Smooth muscle cell (in vitro differentiated cells): Measurements from ENCODE around the gene PRSS21. TPM values are rescaled to one million over a fixed set of nuclear protein-coding genes. Genes with fewer than 3 reads are reported as not detected.

Experiments
- DNase-seq: peaks from one replicate; lab custom pipeline; 2025; ENCODE audit not compliant: unreplicated experiment; lab: John Stamatoyannopoulos, UW
- H2AFZ ChIP-seq: fragments of 200-600 bp; sonication (generic); 2 replicates; pipeline ENCODE4 v1.6.0; 2016; ENCODE audit warnings: antibody characterized with exemption, low read depth, mild to moderate bottlenecking
- H3F3A ChIP-seq: fragments of 200-600 bp; sonication (generic); 2 replicates; pipeline ENCODE4 v1.6.0; 2017; ENCODE audit warnings: antibody characterized with exemption, low read depth
- H3K27ac ChIP-seq: fragments of 200-600 bp; sonication (generic); 2 replicates; pipeline ENCODE4 v1.5.1; 2016; ENCODE audit warnings: low read depth, mild to moderate bottlenecking
- H3K27me3 ChIP-seq: fragments of 200-600 bp; sonication (generic); 2 replicates; pipeline ENCODE4 v1.6.1; 2016; ENCODE audit warnings: low read depth, mild to moderate bottlenecking
- H3K36me3 ChIP-seq: fragments of 200-600 bp; sonication (generic); 2 replicates; pipeline ENCODE4 v1.5.1; 2016; ENCODE audit warnings: low read depth
- H3K4me1 ChIP-seq: fragments of 200-600 bp; sonication (generic); 2 replicates; pipeline ENCODE4 v1.5.1; 2016; ENCODE audit warnings: low read depth
- H3K4me2 ChIP-seq: fragments of 200-600 bp; sonication (generic); 2 replicates; pipeline ENCODE4 v1.6.0; 2016; ENCODE audit warnings: mild to moderate bottlenecking
- H3K4me3 ChIP-seq: fragments of 200-600 bp; sonication (generic); 2 replicates; pipeline ENCODE4 v1.5.1; 2016; ENCODE audit warnings: mild to moderate bottlenecking
- H3K79me2 ChIP-seq: fragments of 200-600 bp; sonication (generic); 2 replicates; pipeline ENCODE4 v1.6.0; 2016; ENCODE audit warnings: low read depth, mild to moderate bottlenecking
- H3K9ac ChIP-seq: fragments of 200-600 bp; sonication (generic); 2 replicates; pipeline ENCODE4 v1.6.0; 2016; ENCODE audit warnings: low read depth
- H3K9me3 ChIP-seq: fragments of 200-600 bp; sonication (generic); replicated peaks from 2 replicates; pipeline ENCODE4 v1.5.1; 2016; ENCODE audit warnings: low read depth
- H4K20me1 ChIP-seq: fragments of 200-600 bp; sonication (generic); 2 replicates; pipeline ENCODE4 v1.6.0; 2016; ENCODE audit warnings: low read depth
- WGBS: methylation state at CpG from one replicate; pipeline ENCODE4 v1.1.7; 2016; ENCODE audit warnings: low lambda C conversion rate; 5-methylcytosine and 5-hydroxymethylcytosine counted together
- polyA plus RNA-seq: library from polyadenylated mRNA; unstranded; fragments of >200 nt; fragmentation: Nextera tagmentation; extraction: Ambion mirVana; gene quantifications from 2 replicates; pipeline ENCODE4 v1.2.1, GENCODE V29; 2016
- total RNA-seq: library from RNA; depleted of rRNA; stranded (reverse); fragments of >200 nt; gene quantifications from 2 replicates; pipeline ENCODE4 v1.2.3, GENCODE V29; 2014
- TF ChIP-seq, protein P1 (sequence below): fragments of 200-600 bp; sonication (generic); IDR thresholded peaks from 2 replicates; pipeline ENCODE4 v1.5.1; 2017; ENCODE audit warnings: borderline replicate concordance, mild to moderate bottlenecking, antibody characterized with exemption; ENCODE audit not compliant: insufficient read depth, poor library complexity, severe bottlenecking

The PRSS21 gene
- total and polyA plus RNA-seq, 2 experiments from 2014 or later = not detected

DNA sequence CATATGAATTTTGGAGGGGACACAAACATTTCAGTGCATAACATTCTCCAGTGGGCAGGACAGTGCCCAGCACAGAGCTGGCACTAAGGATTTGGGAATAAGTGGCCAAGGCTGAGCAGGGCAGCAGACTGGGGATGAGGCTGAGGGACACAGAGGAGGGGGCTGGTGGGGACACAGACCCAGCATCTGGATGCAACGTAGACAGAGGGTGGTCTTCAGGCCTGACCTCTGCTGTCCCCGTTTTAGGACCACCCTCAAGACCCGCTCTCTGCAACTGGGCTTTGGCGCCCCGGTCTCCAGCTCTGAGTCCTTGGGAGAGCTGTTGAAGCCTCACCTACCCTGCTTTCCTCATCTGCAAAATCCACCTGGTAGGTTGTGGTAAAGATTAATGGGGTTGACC lies 26.4 kb upstream of the PRSS21 start:
- 91% methylated on average over 5 of the region's 5 CpGs for WGBS
- H3K79me2 ChIP-seq = no peaks in the 10 kb centered on the region
- peaks cover 18% of the 10 kb centered on the region for H3K27me3 ChIP-seq

DNA sequence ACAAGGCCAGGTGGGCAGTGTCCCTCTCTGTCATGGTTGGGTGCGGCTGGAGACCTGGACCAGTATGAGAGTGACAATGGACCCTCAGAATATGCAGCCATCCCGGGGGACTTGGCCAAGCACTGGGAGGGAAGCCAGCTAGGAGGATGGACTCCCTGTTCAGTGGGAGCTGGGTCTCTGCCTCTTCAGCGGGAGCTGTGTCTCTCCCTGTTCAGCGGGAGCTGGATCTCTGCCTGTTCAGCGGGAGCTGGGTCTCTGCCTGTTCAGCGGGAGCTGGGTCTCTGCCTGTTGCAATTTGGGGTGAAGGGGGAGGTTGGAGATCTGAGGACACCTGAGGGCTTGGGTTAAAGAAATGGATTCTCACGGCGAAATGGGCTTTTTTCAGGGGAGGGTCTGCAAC lies 25.9 kb upstream of the PRSS21 start:
- no peak overlapping the region for H3K4me2 ChIP-seq
- no peaks in the 10 kb centered on the region for H3K9me3 ChIP-seq
- no peaks in the 10 kb centered on the region for H3K36me3 ChIP-seq
- no peaks in the 10 kb centered on the region for H4K20me1 ChIP-seq
- no peaks in the 10 kb centered on the region for H3K4me1 ChIP-seq
- H3F3A ChIP-seq = peaks cover 4% of the 10 kb centered on the region
- no peak overlapping the region for H2AFZ ChIP-seq
- peaks cover 18% of the 10 kb centered on the region for H3K27me3 ChIP-seq
- H3K79me2 ChIP-seq = no peaks in the 10 kb centered on the region
- WGBS = 89% methylated on average over 8 of the region's 8 CpGs
- no peak for DNase-seq
- no peak overlapping the region for H3K4me3 ChIP-seq
- TF ChIP-seq, protein P1, sequence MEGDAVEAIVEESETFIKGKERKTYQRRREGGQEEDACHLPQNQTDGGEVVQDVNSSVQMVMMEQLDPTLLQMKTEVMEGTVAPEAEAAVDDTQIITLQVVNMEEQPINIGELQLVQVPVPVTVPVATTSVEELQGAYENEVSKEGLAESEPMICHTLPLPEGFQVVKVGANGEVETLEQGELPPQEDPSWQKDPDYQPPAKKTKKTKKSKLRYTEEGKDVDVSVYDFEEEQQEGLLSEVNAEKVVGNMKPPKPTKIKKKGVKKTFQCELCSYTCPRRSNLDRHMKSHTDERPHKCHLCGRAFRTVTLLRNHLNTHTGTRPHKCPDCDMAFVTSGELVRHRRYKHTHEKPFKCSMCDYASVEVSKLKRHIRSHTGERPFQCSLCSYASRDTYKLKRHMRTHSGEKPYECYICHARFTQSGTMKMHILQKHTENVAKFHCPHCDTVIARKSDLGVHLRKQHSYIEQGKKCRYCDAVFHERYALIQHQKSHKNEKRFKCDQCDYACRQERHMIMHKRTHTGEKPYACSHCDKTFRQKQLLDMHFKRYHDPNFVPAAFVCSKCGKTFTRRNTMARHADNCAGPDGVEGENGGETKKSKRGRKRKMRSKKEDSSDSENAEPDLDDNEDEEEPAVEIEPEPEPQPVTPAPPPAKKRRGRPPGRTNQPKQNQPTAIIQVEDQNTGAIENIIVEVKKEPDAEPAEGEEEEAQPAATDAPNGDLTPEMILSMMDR = no peak
- no peak overlapping the region for H3K9ac ChIP-seq
- H3K27ac ChIP-seq = no peak overlapping the region

More for the DNA sequence above, 26.4 kb upstream of the PRSS21 start:
- Histone ChIP-seq H4K20me1 (no peaks in the 10 kb centered on the region), H3K36me3 (no peaks in the 10 kb centered on the region), H3K4me1 (no peaks in the 10 kb centered on the region), H3F3A (no peaks in the 10 kb centered on the region), H2AFZ (no peak overlapping the region), H3K4me2 (no peak overlapping the region), H3K9me3 (no peaks in the 10 kb centered on the region), H3K4me3 (no peak overlapping the region), H3K27ac (no peak overlapping the region), H3K9ac (no peak overlapping the region)
- no peak for DNase-seq
- TF ChIP-seq, protein P1 = no peak

DNA sequence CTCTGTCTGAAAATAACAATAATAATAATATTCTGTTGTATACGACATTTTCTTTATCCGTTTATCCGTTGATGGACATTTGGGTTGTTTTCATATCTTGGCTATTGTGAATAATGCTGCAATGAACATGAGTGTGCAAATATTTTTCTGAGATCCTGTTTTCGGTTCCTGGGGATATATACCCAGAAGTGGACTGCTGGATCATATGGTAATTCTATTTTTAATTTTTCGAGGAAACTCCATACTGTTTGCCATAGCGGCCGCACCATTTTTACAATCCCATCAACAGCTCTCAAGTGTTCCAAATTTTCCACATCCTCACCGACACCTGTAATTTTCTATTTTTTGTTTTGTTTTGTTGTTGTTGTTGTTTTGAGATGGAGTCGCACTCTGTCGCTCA lies 24.1 kb upstream of the PRSS21 start:
- TF ChIP-seq, protein P1 = no peak
- 89% methylated on average over 10 of the region's 10 CpGs for WGBS
- H4K20me1 ChIP-seq = no peaks in the 10 kb centered on the region
- H3K79me2 ChIP-seq = no peaks in the 10 kb centered on the region
- peaks cover 4% of the 10 kb centered on the region for H3F3A ChIP-seq
- no peak for DNase-seq
- no peaks in the 10 kb centered on the region for H3K36me3 ChIP-seq
- H3K4me2 ChIP-seq = no peak overlapping the region
- no peak overlapping the region for H3K27ac ChIP-seq
- H3K4me3 ChIP-seq = no peak overlapping the region
- H3K9ac ChIP-seq = no peak overlapping the region
- no peaks in the 10 kb centered on the region for H3K9me3 ChIP-seq
- peaks cover 18% of the 10 kb centered on the region for H3K27me3 ChIP-seq
- H3K4me1 ChIP-seq = no peaks in the 10 kb centered on the region
- H2AFZ ChIP-seq = no peak overlapping the region

- no peaks in the 10 kb centered on the region for H3K36me3 ChIP-seq
- no peak overlapping the region for H3K4me2 ChIP-seq
- peaks cover 6% of the 10 kb centered on the region for H3K27me3 ChIP-seq
- no peaks in the 10 kb centered on the region for H3K4me1 ChIP-seq
- H2AFZ ChIP-seq = no peak overlapping the region
- no peak overlapping the region for H3K9ac ChIP-seq
- H3K9me3 ChIP-seq = no peaks in the 10 kb centered on the region
- DNase-seq = no peak
- H3K4me3 ChIP-seq = no peak overlapping the region
- H3K27ac ChIP-seq = peak overlapping the region; percentile 28
- 74% methylated on average over 7 of the region's 7 CpGs for WGBS
- H3K79me2 ChIP-seq = no peaks in the 10 kb centered on the region
- peaks cover 4% of the 10 kb centered on the region for H3F3A ChIP-seq
- TF ChIP-seq, protein P1 = no peak
- H4K20me1 ChIP-seq = no peaks in the 10 kb centered on the region
Observed at GRCh38 chr16:2795395-2796143, 21.5 kb upstream of the PRSS21 start.
